Kidney capillary endothelial cell (primary cell): ENCODE results near the gene CTAGE9.
"Not testable (repeated sequence)": the region's sequence is repeated elsewhere in the genome, so short reads cannot be mapped to it uniquely, and the experiment has no call there.

Source experiments
- DNase-seq: peaks from one replicate; pipeline ENCODE4 v3.0.0-alpha.2; 2018; ENCODE audit warnings: low spot score

Gene CTAGE9

DNA sequence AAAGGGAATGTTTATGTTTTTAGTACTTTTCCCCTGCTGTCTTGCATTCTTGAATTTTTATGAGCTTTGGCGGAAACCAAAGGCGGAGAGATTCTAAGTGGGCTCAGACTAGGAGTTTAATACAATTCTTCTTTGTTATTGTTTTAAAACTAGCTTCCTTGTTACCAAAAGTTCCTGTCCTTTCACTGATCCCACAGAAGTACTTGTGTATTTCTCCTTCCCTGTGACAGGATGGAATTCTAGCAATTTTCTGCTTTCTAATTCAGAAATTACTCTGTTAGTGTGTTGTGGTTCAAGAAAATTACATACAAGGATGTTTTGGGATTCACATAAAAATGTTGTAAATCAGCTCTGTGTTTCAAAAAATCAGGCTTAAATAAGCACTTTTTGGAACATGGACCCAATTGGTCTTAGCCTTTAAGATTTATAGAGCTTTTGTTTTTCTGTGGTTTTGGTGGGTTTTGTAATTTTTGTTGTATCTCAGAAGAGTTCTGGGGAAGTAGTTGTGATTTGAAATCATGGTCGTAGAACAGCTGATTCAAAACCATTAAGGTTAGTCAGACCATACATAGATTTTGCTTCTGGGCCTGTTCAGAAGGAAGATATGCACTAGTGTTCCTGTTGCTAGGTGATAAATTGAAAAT is 17.6 kb upstream of the CTAGE9 start:
- DNase-seq, result no peak

- DNase-seq, result no peak
Observed at GRCh38 chr6:131727868-131728267, 17.1 kb upstream of the CTAGE9 start.

DNA sequence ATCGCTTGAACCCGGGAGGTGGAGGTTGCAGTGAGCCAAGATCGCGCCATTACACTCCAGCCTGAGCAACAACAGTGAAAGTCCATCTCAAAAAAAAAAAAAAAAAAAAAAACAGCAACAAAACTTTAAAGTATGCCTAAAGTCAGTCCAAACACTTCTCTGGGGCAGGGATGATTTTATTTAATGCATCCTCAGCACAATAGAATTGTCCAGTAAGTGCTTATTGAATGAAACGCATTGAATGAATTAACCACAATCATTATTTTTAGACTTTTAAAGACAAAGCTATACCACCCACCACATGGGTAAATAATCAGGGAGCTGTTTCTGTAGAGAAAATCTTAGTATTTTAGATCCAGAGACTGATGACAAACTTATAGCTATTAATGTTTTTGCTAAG is 16.6 kb upstream of the CTAGE9 start:
- DNase-seq, result no peak

DNA sequence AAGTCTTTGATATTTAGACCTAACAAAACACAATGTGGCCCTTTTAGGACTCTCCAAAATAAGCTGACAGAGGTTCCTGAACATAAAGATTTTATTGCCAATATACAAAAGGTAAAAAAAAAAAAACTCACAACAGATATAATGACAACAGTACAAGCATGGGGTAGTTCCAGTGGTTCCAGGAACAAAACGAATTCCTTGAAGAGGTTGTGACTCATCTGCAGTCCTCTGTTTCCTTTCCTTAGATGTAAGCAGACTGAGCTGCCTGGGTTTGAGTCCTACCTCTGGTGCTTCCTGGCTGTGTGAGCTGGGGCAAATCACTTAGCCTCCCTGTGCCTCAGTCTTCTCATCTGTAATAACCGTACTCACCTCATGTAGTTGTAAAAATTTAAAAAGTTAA is 13.3 kb upstream of the CTAGE9 start:
- DNase-seq, result no peak

DNA sequence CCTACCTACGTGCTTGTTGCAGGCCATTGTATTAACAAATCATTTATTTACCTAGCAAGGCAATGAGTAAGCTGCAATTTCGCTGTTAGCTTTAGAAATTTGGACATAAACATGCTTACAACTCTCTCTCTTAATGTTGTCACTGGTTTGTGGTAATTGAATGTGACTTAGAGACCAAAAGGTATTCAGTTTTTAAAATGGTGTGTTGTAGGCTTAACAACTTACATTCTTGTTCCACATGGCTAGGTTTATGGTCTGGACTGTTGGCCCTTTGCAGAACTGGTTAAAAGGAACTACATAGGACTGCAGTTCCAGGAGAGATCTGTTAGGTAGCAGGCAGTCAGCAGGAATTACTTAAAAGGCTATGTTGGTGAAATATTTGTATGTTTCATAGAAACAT is 10.3 kb upstream of the CTAGE9 start:
- no peak for DNase-seq

- DNase-seq, result no peak
Observed at GRCh38 chr6:131717836-131718542, 7.2 kb upstream of the CTAGE9 start.

DNA sequence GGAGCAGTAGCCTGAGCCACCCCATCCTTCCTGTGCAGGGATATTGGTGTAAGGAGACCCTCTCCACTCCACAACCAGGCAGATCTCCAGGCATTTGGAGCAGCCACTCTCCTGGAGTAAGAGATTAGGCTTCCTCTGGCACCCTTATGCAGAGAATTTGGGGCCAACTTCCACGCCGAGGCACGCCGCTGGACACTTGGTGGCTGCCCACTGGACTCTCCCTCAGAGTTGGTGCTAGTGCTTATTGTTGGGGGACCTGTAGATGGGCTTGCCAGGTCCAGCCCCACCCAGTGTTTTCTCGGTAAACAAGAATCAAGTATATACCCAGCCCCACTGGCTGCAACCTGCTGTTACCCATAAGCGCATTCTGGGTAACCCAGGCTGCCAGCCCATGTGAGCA is 4.8 kb upstream of the CTAGE9 start:
- DNase-seq, result not testable (repeated sequence)

DNA sequence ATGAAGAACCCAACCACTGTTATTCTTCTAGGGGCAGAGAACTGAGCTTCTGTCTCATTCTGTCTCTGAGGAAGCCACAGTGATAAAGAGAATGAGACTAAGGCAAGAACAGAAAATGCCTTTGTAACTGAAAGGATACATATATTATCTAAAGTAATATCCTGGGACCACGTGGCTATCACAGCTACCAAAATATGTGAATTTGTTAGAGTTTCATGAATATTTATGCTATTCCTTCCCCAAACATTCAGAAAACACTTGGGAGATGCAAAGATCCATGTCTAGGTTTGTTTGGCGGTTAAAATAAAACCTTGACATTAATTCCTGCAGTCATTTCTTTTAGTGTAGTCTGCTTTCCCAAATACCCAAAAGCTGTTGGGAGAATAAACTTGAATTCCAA is 6.9 kb downstream of the CTAGE9 start:
- DNase-seq, result not testable (repeated sequence)

DNA sequence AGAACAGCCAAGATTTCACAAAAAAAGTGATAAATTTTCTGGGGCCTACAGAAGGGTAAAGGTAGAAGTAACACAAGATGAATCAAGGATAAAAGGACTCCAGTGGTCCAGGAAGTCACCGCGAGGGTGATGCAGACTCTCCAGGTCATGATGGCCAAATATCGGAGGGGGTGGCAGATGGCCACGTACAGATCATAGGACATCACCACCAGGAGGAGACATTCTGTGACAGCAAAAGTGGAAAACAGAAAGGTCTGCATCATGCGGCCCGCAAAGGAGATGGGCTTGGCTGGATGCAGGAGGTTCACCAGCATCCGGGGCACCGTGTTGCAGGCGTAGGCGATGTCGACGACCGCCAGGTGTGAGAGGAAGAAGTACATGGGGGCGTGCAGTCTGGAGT is 10.0 kb downstream of the CTAGE9 start:
- DNase-seq, result not testable (repeated sequence)

GRCh38 chr6:131696956-131697355 is 13.9 kb downstream of the CTAGE9 start:
- no peak for DNase-seq

DNA sequence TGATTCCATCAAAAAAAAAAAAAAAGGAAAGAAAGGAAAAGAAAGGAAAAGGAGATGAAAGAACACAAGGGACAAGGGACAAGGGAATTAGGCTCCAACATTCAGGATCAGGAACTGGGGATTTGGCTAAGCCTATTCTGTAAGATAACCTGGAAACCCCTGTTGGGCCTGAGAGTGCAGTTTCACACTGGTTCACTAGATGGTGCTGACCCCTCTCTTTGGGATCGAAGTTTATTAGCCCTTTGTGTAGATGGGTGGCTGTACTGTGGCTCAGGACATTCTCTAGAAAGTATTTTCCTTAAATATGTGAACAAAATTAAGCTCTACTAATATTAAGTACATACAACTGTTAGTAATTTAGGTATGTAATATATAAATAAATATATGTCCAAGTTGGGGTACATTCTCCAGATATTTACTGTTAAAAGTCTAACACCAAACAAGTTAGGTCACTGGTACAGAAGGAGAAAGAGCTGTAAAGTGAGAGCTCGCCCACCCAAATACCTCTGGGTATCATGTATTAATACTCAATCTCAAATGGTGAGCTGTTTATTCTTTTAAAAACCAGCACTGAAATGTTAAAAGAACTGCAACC is 15.9 kb downstream of the CTAGE9 start:
- DNase-seq, result peak; percentile 59

DNA sequence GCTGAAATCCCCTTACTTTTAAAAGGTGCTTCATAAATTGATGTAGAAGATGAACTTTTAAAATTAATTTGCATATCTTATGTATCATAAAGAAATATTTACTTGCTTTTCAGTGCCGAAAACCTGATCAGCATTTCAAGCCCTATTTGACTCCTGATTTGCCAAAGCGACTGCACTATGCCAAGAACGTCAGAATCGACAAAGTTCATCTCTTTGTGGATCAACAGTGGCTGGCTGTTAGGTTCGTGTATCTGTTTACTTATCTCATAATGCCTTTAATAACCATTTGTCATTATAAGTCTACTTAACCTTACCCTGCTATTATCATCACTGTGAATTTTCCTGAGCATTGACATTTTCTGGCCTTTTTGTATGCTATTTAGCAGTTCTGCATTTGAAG is 17.4 kb downstream of the CTAGE9 start:
- DNase-seq, result no peak

- DNase-seq, result no peak
Observed at GRCh38 chr6:131692589-131692988, 18.2 kb downstream of the CTAGE9 start.

GRCh38 chr6:131692031-131692430 is 18.8 kb downstream of the CTAGE9 start:
- DNase-seq, result no peak

- DNase-seq, result no peak
Observed at GRCh38 chr6:131688286-131688685, 22.5 kb downstream of the CTAGE9 start.

DNA sequence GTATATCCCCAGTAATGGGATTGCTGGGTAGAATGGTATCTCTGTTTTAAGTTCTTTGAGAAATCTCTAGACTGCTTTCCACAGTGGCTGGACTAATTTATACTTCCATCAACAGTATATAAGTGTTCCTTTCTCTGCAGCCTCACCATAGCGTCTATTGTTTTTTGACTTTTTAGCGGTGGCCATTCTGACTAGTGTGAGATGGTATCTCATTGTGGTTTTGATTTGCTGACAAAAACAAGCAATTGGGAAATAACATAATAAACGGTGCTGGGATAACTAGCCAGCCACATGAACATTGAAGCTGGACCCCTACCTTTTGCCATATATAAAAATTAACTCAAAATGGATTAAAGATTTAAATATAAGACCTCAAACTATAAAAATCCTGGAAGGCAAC is 23.8 kb downstream of the CTAGE9 start:
- no peak for DNase-seq

GRCh38 chr6:131685266-131685780 is 25.5 kb downstream of the CTAGE9 start:
- no peak for DNase-seq

- DNase-seq, result no peak
Observed at GRCh38 chr6:131683479-131683878, 27.3 kb downstream of the CTAGE9 start.

GRCh38 chr6:131682442-131682841 is 28.4 kb downstream of the CTAGE9 start:
- no peak for DNase-seq

DNA sequence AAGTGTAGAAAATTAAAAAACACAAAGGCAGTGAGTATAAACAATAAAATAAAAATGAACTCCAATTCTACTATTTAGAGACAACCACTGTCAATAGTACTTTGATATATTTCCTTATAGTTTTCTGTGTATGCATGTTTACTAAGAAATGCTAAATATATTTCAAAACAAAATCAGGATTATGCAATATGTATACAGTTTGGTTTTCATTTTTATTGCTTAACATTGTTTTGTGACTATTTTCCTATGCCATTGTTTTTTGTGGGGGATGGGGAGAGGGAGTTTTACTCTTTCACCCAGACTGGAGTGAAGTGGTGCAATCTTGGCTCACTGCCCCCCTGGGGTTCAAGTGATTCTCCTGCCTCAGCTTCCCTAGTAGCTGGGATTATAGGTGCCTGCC is 29.2 kb downstream of the CTAGE9 start:
- DNase-seq, result no peak

- DNase-seq, result no peak
Observed at GRCh38 chr6:131680868-131681267, 29.9 kb downstream of the CTAGE9 start.

- no peak for DNase-seq
Observed at GRCh38 chr6:131678442-131678841, 32.4 kb downstream of the CTAGE9 start.

DNA sequence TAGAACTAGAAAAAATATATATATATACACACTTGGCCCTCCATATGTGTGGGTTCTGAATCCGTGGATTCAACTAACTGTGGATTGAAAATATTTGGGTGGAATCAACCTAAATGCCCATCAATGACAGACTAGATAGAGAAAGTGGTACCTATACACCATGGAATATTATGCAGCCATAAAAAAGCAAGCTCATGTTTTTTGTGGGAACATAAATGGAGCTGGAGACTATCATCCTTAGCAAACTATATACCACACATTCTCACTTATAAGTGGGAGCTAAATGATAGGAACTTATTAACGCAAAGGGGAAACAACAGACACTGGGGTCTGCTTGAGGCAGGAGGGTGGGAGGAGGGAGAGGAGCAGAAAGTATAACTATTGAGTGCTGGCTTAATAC is 37.6 kb downstream of the CTAGE9 start:
- DNase-seq, result no peak
